ENCODE results near the gene SCNN1B.
"Not testable (repeated sequence)": the region's sequence is repeated elsewhere in the genome, so short reads cannot be mapped to it uniquely, and the experiment has no call there.

Gene SCNN1B

GRCh38 chr16:23302045-23302956 is at the start of gene SCNN1B:
Gene SCNN1B (plus strand): TSS chr16:23302302. CDS start chr16:23348600, 46,298 bp downstream.
- in situ Hi-C loops (cut with HindIII; ENCODE audit: low sequenced_read_pairs): no loop called here

GRCh38 chr16:23252310-23252709 is 49.8 kb upstream of the SCNN1B start:
- in situ Hi-C loops (cut with HindIII; ENCODE audit: low sequenced_read_pairs): no loop called here

- in situ Hi-C loops (cut with HindIII; ENCODE audit: low sequenced_read_pairs): not testable (repeated sequence)
These were observed 48.5 kb upstream of the SCNN1B start for GRCh38 chr16:23253650-23254049.

- in situ Hi-C loops (cut with HindIII; ENCODE audit: low sequenced_read_pairs): no loop called here
These were observed 47.8 kb upstream of the SCNN1B start for GRCh38 chr16:23254338-23254737.

- in situ Hi-C loops (cut with HindIII; ENCODE audit: low sequenced_read_pairs): no loop called here
These were observed 47.1 kb upstream of the SCNN1B start for GRCh38 chr16:23255000-23255399.

GRCh38 chr16:23256440-23256839 is 45.7 kb upstream of the SCNN1B start:
- in situ Hi-C loops (cut with HindIII; ENCODE audit: low sequenced_read_pairs): no loop called here

GRCh38 chr16:23257682-23258081 is 44.4 kb upstream of the SCNN1B start:
- in situ Hi-C loops (cut with HindIII; ENCODE audit: low sequenced_read_pairs): no loop called here

GRCh38 chr16:23258919-23259237 is 43.2 kb upstream of the SCNN1B start:
- in situ Hi-C loops (cut with HindIII; ENCODE audit: low sequenced_read_pairs): no loop called here

GRCh38 chr16:23267647-23268046 is 34.5 kb upstream of the SCNN1B start:
- in situ Hi-C loops (cut with HindIII; ENCODE audit: low sequenced_read_pairs): no loop called here

GRCh38 chr16:23268561-23268960 is 33.5 kb upstream of the SCNN1B start:
- in situ Hi-C loops (cut with HindIII; ENCODE audit: low sequenced_read_pairs): no loop called here

- in situ Hi-C loops (cut with HindIII; ENCODE audit: low sequenced_read_pairs): no loop called here
These were observed 32.7 kb upstream of the SCNN1B start for GRCh38 chr16:23269248-23269953.

GRCh38 chr16:23270654-23271053 is 31.4 kb upstream of the SCNN1B start:
- in situ Hi-C loops (cut with HindIII; ENCODE audit: low sequenced_read_pairs): no loop called here

GRCh38 chr16:23274968-23275367 is 27.1 kb upstream of the SCNN1B start:
- in situ Hi-C loops (cut with HindIII; ENCODE audit: low sequenced_read_pairs): no loop called here

- in situ Hi-C loops (cut with HindIII; ENCODE audit: low sequenced_read_pairs): no loop called here
These were observed 25.3 kb upstream of the SCNN1B start for GRCh38 chr16:23276821-23277220.

GRCh38 chr16:23278031-23278430 is 24.1 kb upstream of the SCNN1B start:
- in situ Hi-C loops (cut with HindIII; ENCODE audit: low sequenced_read_pairs): no loop called here

- in situ Hi-C loops (cut with HindIII; ENCODE audit: low sequenced_read_pairs): loop anchor here (5.0 kb wide), 1 partner anchor 63 kb away; no protein-coding TSS in a partner anchor
These were observed 22.4 kb upstream of the SCNN1B start for GRCh38 chr16:23279721-23280153.

GRCh38 chr16:23280483-23280967 is 21.6 kb upstream of the SCNN1B start:
- in situ Hi-C loops (cut with HindIII; ENCODE audit: low sequenced_read_pairs): loop anchor here (5.0 kb wide), 1 partner anchor 62 kb away; no protein-coding TSS in a partner anchor

GRCh38 chr16:23282568-23282967 is 19.5 kb upstream of the SCNN1B start:
- in situ Hi-C loops (cut with HindIII; ENCODE audit: low sequenced_read_pairs): loop anchor here (5.0 kb wide), 1 partner anchor 60 kb away; no protein-coding TSS in a partner anchor

- in situ Hi-C loops (cut with HindIII; ENCODE audit: low sequenced_read_pairs): loop anchor here (5.0 kb wide), 1 partner anchor 59 kb away; no protein-coding TSS in a partner anchor
These were observed 18.5 kb upstream of the SCNN1B start for GRCh38 chr16:23283571-23283970.

GRCh38 chr16:23284584-23284983 is 17.5 kb upstream of the SCNN1B start:
- in situ Hi-C loops (cut with HindIII; ENCODE audit: low sequenced_read_pairs): loop anchor here (5.0 kb wide), 1 partner anchor 58 kb away; no protein-coding TSS in a partner anchor

GRCh38 chr16:23286131-23286532 is 16.0 kb upstream of the SCNN1B start:
- in situ Hi-C loops (cut with HindIII; ENCODE audit: low sequenced_read_pairs): no loop called here
